Heart left ventricle (tissue), 16 donors: Measurements from ENCODE around the gene RCOR2. TPM values are rescaled to one million over a fixed set of nuclear protein-coding genes. Genes with fewer than 3 reads are reported as not detected.
"Not testable (repeated sequence)": the region's sequence is repeated elsewhere in the genome, so short reads cannot be mapped to it uniquely, and the experiment has no call there.

ENCODE experiments used
- ATAC-seq, 4 donors: fragments of 200-7000 bp; cut with Tn5 transposase; one replicate each; pipeline ENCODE4 v1.9.1; 2020 to 2022; ENCODE audit warnings: moderate library complexity in 4 of 4, mild to moderate bottlenecking in 3 of 4, moderate number of reproducible peaks in 1 of 4
- DNase-seq, 5 donors: peaks; one replicate each; pipeline ENCODE4 v3.0.0-alpha.2; 2020
- H3K27ac ChIP-seq, 12 donors: fragments of 200-600 bp; sonication (generic) in 4 of 12; one replicate each; pipeline versions ENCODE4 v1.5.0 to v1.8.0; 2016 to 2022; ENCODE audit warnings: mild to moderate bottlenecking in 2 of 12
- H3K27me3 ChIP-seq, 9 donors: fragments of 200-600 bp; sonication (generic) in 2 of 9; one replicate each; pipeline versions ENCODE4 v1.5.1 to v1.8.0; 2016 to 2022; ENCODE audit warnings: mild to moderate bottlenecking in 3 of 9
- H3K36me3 ChIP-seq, 9 donors: fragments of 200-600 bp; sonication (generic) in 2 of 9; one replicate each; pipeline versions ENCODE4 v1.5.0 to v1.8.0; 2018 to 2022; ENCODE audit warnings: mild to moderate bottlenecking in 2 of 9
- H3K4me1 ChIP-seq, 12 donors: fragments of 200-600 bp; sonication (generic) in 4 of 12; one replicate each; pipeline versions ENCODE4 v1.5.0 to v1.8.0; 2016 to 2022; ENCODE audit warnings: mild to moderate bottlenecking in 3 of 12
- H3K4me3 ChIP-seq, 12 donors: fragments of 200-600 bp; sonication (generic) in 4 of 12; one replicate each; pipeline versions ENCODE4 v1.5.0 to v1.8.0; 2017 to 2022; ENCODE audit warnings: mild to moderate bottlenecking in 9 of 12, moderate library complexity in 4 of 12
- H3K9me3 ChIP-seq, 12 donors: fragments of 200-600 bp; sonication (generic) in 4 of 12; one replicate each; pipeline versions ENCODE4 v1.5.0 to v1.8.0; 2016 to 2022; ENCODE audit warnings: mild to moderate bottlenecking in 1 of 12
- CTCF ChIP-seq, 12 donors: fragments of 200-600 bp; sonication (generic) in 4 of 12; IDR thresholded peaks; one replicate each; pipeline versions ENCODE4 v1.5.0 to v1.8.0; 2018 to 2022; ENCODE audit warnings: antibody characterized with exemption in 12 of 12, mild to moderate bottlenecking in 5 of 12
- POLR2A ChIP-seq, 2 donors: fragments of 450-650 bp; IDR thresholded peaks; one replicate each; pipeline ENCODE4 v1.6.1; 2017; ENCODE audit warnings: antibody characterized with exemption in 2 of 2, mild to moderate bottlenecking in 2 of 2, moderate library complexity in 2 of 2
- WGBS, 4 donors: extraction: QIAGEN DNeasy Blood & Tissue Kit in 2 of 4; methylation state at CpG; one replicate each; pipeline versions ENCODE4 v1.1.5 to v1.1.7; 2013 to 2018; 5-methylcytosine and 5-hydroxymethylcytosine counted together
- intact Hi-C, 10 donors: fragments of 100-400 bp; cut with DNase I; formaldehyde crosslinking; loops; one replicate each; pipeline versions ENCODE4 v1.11.1 to v1.14.2; 2022
- long read RNA-seq, 3 donors: library from polyadenylated mRNA; unstranded; transcript quantifications; one replicate each; pipeline ENCODE4 v2.0.0, GENCODE V29; 2020 to 2021
- polyA plus RNA-seq, 2 donors: library from polyadenylated mRNA; stranded (reverse); fragments of 200-250 nt; gene quantifications; one replicate each; pipeline ENCODE4 v1.2.3, GENCODE V29; 2013
- total RNA-seq, 9 donors: library from RNA; depleted of rRNA in 2 of 9; stranded (reverse); fragments of >200 nt in 2 of 9; fragmentation: NEBNext Ultra II Directional in 3 of 9; extraction: Animal tissue kit (Norgen Biotek cat#: 25700) in 3 of 9; gene quantifications; one replicate each; pipeline versions ENCODE4 v1.1.0 to v1.2.4, GENCODE V29; 2016 to 2023
- donor health status: ischemic (EF 13 %, LVEDD 7.1; RV severe dilation, severe dysfunction).
- donor health status: healthy with polysubstance abuse.
- donor health status: DM: no; HTN: yes; CAD: no.
- donor health status: DM: no; HTN: no; CAD: no.
- donor health status: ischemic (EF 25% LVEDD 6.9; RV normal size, moderate dysfunction).
- donor health status: ischemic (EF 25% LVEDD 5.7; RV mildly dilated, moderate dysfunction).
- donor health status: healthy.
- donor health status: DM: yes; HTN: yes; CAD: no.
- donor health status: ischemic (EF 35%, LVEDD 5.7; RV mildly dilated, moderate dysfunction).
- donor health status: nonischemic (EF 11% LVEDD 7.7; RV severe dilation, severe dysfunction).
- donor health status: DM: yes; HTN: yes; CAD: no.
- donor health status: PGD.
- donor health status: ischemic (EF 29% LVEDD 5.4; RV normal size, mild dysfunction).
- donor health status: nonischemic (EF 23%, LVEDD 6.1; RV moderate dilation, normal function).

The RCOR2 gene
- 1 to 10 TPM; 1.9 to 5.7 (median 4.2) TPM for total RNA-seq
- 1 to 10 TPM; 3.8 to 4.8 TPM for polyA plus RNA-seq
- long read RNA-seq, donor 1, partial matches to known transcripts, result 0 of 2 reads
- long read RNA-seq, donor 1, other reads (novel, unspliced or antisense), result 2 of 2 reads
- long read RNA-seq, donor 2, result 0 reads
- long read RNA-seq, donor 3, partial matches to known transcripts, result 0 of 2 reads
- long read RNA-seq, donor 3, other reads (novel, unspliced or antisense), result 2 of 2 reads

- intact Hi-C loops, result loop anchor here in 3 of 10 donors (1.0 to 5.0 kb wide), 3 partner anchors 43 to 78 kb away; partner anchors contain the start of gene MARK2 (in 2 of the 3)
- WGBS, 4 donors, result 0 to 1% (median 0%) methylated on average over 3 to 85 of the region's 85 CpGs
These were observed at the start of gene RCOR2 for GRCh38 chr11:63916837-63917691. TSS of gene RCOR2 (minus strand) at chr11:63917164. CDS start at chr11:63916456, 708 bp downstream.

GRCh38 chr11:63966444-63966843 is 49.5 kb upstream of the RCOR2 start:
- WGBS, 4 donors, result 98 to 100% (median 100%) methylated on average over 1 of the region's 1 CpG
- H3K9me3 ChIP-seq, result no peaks in the 10 kb centered on the region
- intact Hi-C loops, result no loop called here
- H3K4me3 ChIP-seq, result no peak overlapping the region
- ATAC-seq (no peak), DNase-seq (no peak)
- H3K4me1 ChIP-seq, result peaks cover 0 to 6% (median 0%) of the 10 kb centered on the region in 12 donors
- no peak for TF ChIP-seq POLR2A (IDR thresholded peaks at IDR 0.05)
- TF ChIP-seq CTCF (IDR thresholded peaks at IDR 0.05), result no peak
- no peaks in the 10 kb centered on the region for H3K27me3 ChIP-seq
- H3K36me3 ChIP-seq, result no peaks in the 10 kb centered on the region
- no peak overlapping the region for H3K27ac ChIP-seq

More at GRCh38 chr11:63916837-63917691, at the start of gene RCOR2:
- TF ChIP-seq POLR2A (IDR thresholded peaks at IDR 0.05) (no peak), CTCF (IDR thresholded peaks at IDR 0.05) (no peak)
- peak within 1 kb of the TSS; percentile 84 to 99 (median 92) for H3K27ac ChIP-seq
- H3K4me3 ChIP-seq, result peak within 1 kb of the TSS; percentile 19 to 69 (median 56)
- H3K4me1 ChIP-seq, result peaks cover 7 to 62% (median 53%) of the 10 kb centered on the region in 12 donors
- peaks cover 0 to 2% (median 0%) of the 10 kb centered on the region in 9 donors for H3K36me3 ChIP-seq
- ATAC-seq, result peak in 3 of 4 donors; percentile 22 to 53 (median 38)
- no peaks in the 10 kb centered on the region for H3K9me3 ChIP-seq
- peak; percentile 85 to 91 (median 87) for DNase-seq
- H3K27me3 ChIP-seq, result peaks cover 0 to 21% (median 0%) of the 10 kb centered on the region in 9 donors

- H3K4me3 ChIP-seq, H3K9me3 ChIP-seq, intact Hi-C loops, DNase-seq, H3K27me3 ChIP-seq, H3K36me3 ChIP-seq, H3K27ac ChIP-seq, ATAC-seq, H3K4me1 ChIP-seq: not testable (repeated sequence)
- WGBS, 4 donors, result 95 to 96% (median 96%) methylated on average over 4 of the region's 4 CpGs
These were observed 46.9 kb upstream of the RCOR2 start for GRCh38 chr11:63963895-63964294.

- Histone ChIP-seq H3K27ac (no peak overlapping the region), H3K4me3 (no peak overlapping the region), H3K4me1 (peaks cover 0 to 4% (median 0%) of the 10 kb centered on the region in 12 donors), H3K27me3 (no peaks in the 10 kb centered on the region), H3K9me3 (no peaks in the 10 kb centered on the region), H3K36me3 (peaks cover 0 to 7% (median 0%) of the 10 kb centered on the region in 9 donors)
- intact Hi-C loops, result no loop called here
- WGBS, 4 donors, result 45 to 57% (median 55%) methylated on average over 18 to 19 of the region's 19 CpGs
- TF ChIP-seq CTCF (IDR thresholded peaks at IDR 0.05) (no peak), POLR2A (IDR thresholded peaks at IDR 0.05) (no peak)
- DNase-seq (no peak), ATAC-seq (peak in 3 of 4 donors; percentile 34 to 55 (median 51))
These were observed 44.8 kb upstream of the RCOR2 start for GRCh38 chr11:63961608-63962412.
